HG03432 (cell line): ENCODE results near the gene ALOXE3.

ENCODE experiments used
- ATAC-seq: cut with Tn5 transposase; IDR thresholded peaks from one replicate; pipeline ENCODE4 v1.9.1; 2021; ENCODE audit warnings: mild to moderate bottlenecking, moderate library complexity; ENCODE audit not compliant: unreplicated experiment

The ALOXE3 gene

GRCh38 chr17:8055851-8056231, 62.5 kb downstream of the ALOXE3 start:
- no peak for ATAC-seq

- ATAC-seq: no peak
These were observed 64.7 kb downstream of the ALOXE3 start for GRCh38 chr17:8053600-8053999.

DNA sequence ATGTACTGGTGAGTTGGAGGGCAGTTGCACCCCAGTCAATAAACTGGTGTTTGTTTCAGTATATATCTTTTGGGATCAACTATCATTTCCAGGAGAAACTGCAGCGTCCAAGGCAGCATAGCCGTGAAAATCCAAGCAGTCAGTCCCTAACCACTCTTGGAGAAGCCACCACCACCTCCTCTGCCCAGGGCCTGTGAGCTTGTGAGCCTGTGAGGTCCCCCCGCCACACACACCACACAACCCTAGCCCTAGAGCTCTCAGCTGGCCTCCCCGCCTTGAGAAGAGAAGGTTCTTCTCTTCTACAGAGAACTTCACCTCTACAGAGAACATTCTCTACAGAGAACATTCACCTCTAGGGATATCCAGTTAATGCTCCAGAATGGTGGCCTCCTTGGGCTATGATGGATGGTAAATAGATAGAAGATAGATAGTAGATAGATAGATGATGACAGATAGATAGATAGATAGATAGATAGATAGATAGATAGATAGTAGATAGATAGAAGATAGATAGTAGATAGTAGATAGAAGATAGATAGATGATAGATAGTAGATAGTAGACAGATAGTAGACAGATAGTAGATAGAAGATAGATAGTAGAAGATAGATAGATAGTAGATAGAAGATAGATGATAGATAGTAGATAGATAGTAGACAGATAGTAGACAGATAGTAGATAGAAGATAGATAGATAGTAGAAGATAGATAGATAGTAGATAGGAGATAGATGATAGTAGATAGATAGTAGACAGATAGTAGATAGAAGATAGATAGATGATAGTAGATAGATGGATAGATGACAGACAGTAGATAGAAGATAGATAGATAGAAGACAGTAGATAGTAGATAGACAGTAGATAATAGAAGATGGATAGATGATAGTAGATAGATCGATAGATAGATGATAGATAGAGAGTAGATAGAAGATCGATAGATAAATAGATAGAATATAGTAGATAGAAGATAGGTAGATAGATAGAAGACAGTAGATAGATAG, 65.8 kb downstream of the ALOXE3 start:
- no peak for ATAC-seq

DNA sequence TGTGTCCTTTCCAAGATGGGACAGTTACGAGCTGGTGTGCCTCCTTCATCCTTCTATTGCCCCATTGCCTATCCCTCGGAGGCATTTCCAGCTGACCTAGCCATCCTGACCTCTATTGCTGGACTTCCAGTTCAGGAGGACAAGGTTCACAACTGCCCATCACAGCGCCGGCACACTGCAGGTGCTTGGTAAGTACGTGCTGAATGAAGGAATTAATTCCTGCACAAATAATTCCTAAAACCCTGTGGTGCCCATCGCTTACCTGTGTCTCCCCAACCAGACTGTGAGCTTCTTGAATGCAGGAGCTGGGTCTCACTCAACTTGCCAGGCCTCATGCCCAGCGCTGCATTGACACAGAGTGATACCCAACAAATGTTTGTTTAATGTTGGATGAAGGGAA, 66.5 kb downstream of the ALOXE3 start:
- ATAC-seq: no peak

DNA sequence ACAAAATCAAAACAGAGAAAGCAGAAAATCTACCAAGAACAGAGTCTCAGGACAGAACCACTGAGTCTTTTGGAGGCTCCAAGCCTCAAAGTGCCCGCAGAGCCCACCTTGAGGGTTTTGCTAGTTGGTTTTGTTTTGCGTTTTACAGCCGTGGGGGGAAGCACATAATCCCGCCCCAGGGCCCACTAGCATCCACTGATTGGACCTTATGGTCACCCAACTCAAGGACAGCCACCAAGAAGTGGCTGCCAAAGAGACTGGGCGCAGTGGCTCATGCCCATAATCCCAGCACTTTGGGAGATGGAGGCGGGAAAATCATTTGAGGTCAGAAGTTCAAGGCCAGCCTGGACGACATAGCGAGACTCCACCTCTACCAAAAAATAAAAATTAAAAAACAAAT, 69.6 kb downstream of the ALOXE3 start:
- no peak for ATAC-seq

DNA sequence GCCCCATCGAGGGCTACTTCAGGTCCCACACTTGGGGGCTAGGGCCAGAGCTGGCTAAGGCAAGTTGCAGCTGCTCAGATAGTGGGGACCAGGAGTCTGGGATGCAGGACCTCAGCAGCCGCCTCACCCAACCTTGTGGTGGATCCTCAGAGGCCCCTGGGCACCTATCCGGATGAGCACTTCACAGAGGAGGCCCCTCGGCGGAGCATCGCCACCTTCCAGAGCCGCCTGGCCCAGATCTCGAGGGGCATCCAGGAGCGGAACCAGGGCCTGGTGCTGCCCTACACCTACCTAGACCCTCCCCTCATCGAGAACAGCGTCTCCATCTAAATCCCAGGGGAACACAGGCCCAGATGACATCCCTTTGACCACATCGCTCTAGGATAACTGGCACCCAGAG, 70.1 kb downstream of the ALOXE3 start:
- ATAC-seq: no peak

- ATAC-seq: no peak
These were observed 70.6 kb downstream of the ALOXE3 start for GRCh38 chr17:8047769-8048110.

DNA sequence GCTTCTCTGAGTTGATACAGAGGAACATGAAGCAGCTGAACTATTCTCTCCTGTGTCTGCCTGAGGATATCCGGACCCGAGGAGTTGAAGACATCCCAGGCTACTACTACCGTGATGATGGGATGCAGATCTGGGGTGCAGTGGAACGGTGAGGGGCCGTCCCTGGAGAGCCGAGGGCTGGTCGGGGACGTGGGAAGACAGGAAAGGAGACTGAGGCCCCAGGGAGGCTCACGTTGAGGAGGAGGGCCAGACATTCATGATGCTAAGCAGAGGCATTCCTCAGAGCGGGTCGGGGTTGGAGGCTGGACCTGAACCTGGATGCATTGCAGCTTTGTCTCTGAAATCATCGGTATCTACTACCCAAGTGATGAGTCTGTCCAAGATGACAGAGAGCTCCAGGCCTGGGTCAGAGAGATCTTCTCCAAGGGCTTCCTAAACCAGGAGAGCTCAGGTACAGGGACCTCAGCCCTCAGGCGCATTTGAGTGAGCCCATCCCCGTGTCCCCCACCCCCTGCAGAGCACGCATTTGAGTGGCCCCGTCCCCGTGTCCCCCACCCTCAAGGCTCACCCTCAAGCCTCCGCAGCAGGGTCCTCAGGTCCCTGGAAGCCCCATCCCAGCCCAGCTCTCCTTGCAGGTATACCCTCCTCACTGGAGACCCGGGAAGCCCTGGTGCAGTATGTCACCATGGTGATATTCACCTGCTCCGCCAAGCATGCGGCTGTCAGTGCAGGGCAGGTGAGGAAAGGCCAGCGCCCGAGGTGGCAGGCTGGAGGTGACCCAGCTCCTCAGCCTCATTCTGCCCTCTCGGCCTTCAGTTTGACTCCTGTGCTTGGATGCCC, 71.2 kb downstream of the ALOXE3 start:
- no peak for ATAC-seq

DNA sequence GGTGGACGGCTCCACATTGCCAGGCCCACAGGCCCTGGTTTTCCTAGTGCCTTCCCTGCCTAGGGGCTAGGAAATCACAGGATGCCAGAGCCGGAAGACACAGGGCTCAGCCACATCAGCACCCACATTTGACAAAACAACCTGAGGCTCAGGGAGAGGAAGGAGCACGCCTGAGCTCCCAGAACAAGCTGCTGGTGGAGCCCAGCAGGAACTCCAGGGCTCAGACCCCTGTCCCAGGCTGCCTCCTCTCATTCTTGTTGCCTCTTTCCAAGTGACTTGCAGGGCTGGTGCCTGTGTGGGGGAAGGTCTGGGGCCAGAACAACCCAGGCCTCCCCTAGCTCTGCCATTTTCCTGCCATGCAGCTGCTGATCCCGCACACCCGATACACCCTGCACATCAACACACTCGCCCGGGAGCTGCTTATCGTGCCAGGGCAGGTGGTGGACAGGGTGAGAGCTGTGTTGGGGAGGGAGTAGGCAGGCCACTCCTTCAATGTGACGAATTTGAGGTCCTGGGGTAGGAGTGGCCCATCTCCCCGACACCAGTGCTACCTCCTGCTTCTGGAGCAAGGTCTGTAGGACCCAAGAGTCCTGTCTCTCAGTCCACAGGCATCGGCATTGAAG, 71.9 kb downstream of the ALOXE3 start:
- ATAC-seq: no peak
